ENCODE data around the gene WDR3.

Gene WDR3

DNA sequence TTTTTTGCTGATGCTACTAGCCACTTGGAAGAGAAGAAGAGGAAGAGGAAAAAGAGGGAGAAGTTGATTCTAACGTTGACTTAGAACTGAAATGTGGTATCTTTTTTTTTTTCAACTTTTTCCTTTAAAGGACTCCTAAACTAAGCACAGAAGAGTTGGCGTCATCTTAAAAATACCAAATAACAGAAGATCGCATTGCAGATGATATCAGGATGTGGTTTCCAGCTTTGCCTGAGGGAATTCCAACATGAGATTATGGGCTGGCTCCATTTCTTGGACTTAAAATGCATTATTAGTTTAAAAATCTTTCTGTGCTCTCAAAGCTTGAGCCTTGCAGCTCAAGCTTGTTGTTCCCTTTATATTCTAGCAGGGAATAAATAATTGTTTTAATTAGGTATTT lies 29.8 kb downstream of the WDR3 start:
- DNase-seq, result no peak

DNA sequence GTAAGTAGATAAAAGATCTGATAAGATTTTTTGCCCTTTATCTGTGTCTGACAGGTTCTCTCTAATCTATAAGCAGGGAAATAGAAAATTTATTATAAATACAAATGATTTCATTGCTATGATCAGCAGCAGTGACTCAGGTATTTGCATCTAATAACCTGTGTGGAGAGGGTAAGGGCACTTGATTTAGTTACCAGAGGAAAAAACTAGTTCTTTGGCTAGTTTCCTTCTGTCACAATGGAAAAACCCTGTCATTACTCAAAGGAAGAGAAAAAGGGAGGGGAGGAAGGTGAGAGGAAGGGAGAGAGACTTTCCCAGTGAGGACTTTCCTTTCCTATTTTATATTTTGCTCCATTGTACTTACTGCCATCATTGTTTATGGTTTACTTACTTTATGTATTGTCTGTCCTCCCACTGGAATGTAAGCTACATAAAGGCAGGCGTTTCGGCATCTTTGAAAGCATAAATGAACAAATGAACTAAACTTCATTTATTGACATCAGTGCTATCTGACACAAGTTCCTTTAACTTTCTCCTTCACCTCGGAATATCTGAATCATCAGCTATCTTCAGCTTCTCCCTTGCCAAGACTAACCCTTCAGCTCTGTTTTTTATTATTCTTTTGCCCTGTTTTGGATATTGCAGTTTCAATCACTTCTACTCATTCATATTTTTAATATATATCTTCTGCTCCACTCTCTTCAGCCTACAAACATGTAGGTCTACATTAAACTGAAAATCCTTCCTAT lies 34.9 kb downstream of the WDR3 start:
- DNase-seq, result no peak

DNA sequence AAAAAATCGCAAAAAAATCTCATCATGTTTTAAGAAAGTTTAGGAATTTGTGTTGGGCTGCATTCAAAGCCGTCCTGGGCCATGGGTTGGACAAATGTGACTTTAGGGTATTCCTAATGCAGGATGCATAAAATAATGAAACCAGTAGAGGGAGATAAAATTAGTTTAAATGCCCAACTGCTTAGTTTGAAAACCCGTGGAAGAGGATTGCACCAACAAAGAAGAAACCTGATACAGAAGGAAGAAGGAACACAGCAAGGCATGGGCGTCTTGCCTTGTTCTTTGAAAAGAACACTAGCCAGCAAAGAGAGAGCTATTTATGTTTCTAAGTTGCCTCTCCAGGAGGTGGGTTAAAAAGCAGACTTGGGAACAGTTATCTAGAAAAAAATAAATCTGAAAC lies 37.9 kb downstream of the WDR3 start:
- DNase-seq, result no peak

DNA sequence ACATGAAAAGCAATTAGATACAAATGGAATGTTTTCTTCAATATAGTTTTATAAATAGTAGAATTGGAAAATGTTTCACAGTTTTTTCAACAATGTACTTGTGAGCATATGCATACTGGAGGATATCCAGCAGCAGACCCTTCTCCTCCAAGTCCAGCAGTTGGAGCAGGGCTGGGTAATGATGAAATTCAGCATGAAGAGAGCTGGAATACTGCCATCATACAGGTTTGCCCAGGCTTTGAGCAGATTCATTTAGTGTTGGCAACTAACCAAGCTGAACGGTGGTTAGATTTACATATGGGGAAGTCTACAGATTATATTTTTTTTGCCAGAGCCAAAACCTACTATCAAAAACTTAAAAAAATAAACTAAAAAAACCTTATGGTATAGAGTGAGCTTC lies 38.3 kb downstream of the WDR3 start:
- peak; percentile 35 for DNase-seq

DNA sequence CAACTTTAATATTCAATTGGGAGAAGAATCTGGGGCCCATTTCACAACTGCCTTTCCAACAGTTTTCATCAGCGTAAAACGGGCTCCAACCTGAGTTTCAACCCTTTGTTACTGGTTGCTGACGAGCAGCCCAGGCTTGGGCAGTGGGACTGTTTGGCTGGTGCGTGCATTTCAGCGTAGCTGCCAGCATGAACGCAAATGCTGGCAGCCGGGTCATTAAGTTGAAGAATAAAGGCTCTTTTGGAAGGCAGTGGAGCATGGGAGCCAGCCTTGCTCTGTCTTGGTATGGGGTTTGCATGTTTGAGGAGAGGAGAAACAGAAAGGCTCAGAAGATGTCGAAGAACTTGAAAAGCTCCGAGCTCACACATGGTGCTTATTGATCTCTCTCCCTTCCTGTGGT lies 40.7 kb downstream of the WDR3 start:
- no peak for DNase-seq

DNA sequence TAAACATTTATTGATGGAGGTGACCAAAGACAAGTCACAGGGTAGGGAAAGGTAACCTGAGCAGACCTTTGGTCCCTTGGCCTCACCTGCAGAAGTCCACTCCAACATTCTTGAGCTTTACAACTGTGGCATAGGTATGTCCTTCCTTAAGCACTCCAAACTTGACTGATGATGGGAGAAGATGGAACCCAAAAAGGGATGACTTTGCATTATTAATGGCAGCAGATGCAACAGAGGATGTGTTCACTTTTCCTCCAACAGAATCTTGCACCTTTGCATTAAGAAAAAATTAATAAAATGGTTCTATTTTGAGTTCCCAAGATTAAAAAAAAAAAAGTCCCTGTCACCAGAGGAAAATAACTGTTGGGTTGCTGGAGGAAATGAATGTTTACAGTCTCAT lies 42.2 kb downstream of the WDR3 start:
- no peak for DNase-seq

DNA sequence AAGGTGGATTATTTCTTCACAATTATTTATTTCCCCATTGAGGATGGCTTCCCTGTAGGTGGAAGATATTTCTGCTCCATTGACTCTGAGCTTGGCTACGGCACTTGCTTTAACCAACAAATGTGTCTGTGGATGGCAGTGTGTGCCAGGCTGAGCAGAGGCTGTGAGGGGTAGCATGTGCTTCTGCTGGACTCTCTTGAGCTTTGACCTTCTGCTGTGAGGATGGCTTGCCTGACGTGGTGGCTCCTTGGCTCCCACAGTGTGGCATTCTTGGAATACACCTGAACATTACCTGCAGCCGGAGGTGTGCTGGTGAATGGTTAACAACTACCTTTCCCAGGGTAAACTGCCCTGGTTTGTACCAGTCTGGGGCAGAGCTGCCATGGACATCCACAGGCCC lies 46.8 kb downstream of the WDR3 start:
- DNase-seq, result no peak

DNA sequence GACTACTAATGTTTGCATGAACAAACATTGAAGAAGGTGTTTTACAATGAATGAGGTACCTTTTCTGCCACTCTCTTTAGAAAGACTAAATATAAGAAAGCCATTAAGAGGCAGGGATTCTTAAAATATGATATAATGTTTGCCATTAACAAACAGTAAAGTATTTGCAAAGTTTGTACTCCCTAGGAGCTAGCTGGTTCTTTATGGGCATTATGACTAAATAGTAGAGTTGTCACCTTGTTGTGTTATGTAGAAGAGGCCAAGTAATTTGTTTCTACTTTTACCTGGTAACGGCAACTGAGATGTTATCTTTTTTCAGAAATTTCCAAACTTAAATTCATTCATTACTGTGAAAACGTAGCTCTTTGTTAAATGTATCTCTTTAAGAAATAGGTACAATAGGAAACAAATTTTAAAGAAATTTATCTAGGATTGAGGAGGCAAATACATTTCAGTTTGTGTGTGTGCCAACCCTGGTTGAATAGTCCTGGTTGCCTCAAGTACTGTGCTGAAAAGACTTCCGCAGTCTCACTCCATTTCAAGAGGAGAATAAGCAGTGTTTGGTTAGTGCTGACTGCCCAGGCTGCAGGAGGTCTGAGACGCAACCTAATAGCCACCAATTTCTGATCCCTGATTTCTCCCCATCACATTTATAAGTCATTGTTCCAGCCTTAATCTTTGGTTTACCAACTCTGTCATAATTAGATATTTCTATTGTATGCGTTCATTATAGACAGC lies 52.1 kb downstream of the WDR3 start:
- no peak for DNase-seq

DNA sequence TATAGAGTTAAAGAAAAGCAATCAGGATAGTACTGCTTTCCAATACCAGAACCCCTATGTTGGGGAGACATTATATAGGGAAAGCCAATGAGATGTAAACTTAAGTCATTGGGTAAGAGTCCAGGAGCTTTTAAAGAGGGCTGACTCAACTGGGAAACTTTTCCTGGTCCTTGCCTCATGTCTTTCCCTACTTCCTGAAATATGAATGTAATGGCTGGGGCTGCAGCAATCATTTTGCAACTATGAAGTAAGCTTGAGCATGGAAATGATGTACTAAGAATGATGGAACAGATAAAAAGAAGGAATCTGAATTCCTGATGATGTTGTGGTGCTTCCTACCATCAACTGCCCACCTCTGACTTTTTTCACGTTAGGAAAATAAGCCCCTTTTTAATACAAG lies 55.7 kb downstream of the WDR3 start:
- no peak for DNase-seq

DNA sequence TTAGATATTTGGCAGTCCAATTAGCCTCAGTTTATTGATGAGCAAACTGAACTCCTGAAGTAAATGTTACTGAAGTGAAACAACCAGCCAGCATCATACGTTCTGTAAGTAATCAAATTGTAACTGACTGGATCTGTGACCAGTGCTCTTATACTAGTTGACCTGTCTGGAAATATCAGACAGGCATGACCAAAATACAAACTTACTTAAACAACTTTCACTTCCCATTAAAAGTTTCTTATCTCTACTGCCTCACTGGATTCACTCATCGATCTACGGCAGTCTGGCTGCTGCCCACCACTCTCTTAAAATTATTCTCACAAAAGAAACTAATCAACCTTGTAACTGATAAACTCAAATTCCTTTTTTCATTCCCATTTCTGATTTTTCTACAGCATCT lies 56.4 kb downstream of the WDR3 start:
- DNase-seq, result no peak

DNA sequence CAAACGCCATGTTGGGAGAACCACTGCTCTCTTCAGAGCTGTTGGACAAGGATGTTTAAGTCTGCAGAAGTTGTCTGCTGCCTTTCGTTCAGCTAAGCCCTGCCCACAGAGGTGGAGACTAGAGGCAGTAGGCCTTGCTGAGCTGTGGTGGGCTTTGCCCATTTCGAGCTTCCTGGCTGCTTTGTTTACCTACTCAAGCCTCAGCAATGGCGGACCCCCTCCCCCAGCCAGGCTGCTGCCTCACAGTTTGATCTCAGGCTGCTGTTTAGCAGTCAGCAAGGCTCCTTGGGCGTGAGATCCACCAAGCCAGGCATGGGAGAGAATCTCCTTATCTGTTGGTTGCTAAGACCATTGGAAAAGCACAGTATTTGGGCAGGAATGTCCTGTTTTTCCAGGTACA lies 74.8 kb downstream of the WDR3 start:
- DNase-seq, result no peak

DNA sequence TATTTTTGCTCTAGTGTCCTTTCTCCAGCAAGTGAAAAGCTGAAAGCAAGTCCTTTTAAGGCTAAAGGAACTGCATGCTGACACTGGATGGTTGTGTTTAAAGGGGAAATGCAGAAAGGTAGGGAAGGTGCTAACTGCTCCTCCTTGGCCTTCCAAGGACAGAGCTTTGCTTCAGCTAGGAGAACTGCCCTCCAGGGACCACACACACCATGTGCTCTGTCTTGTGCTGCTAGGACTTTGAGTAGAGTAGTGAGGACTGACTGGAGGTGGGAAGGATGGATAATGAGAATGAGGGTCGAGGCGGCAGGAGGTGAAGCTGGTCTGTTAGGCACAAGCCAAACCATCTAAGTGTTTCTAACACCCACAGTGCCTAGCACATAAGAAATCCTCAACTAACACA lies 77.9 kb downstream of the WDR3 start:
- DNase-seq, result no peak

DNA sequence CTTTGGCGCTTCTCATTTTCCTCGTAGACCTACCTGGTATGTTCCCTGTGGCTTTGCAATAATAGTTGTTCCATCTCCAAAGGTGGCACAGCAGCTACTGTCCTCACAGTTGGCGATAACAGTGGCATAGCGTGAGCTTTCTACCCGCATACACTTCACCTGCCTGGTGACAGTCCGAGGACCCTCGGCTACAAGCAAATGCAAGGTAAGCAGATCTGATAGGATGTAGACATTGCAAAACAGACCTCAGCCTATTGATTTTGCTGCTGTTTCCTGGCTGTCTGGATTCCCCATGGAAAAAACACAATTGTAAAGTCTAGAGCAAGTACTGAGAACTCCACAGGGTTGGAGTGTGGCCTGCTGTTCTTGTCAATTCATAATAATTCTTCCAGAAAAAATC lies 78.5 kb downstream of the WDR3 start:
- no peak for DNase-seq

DNA sequence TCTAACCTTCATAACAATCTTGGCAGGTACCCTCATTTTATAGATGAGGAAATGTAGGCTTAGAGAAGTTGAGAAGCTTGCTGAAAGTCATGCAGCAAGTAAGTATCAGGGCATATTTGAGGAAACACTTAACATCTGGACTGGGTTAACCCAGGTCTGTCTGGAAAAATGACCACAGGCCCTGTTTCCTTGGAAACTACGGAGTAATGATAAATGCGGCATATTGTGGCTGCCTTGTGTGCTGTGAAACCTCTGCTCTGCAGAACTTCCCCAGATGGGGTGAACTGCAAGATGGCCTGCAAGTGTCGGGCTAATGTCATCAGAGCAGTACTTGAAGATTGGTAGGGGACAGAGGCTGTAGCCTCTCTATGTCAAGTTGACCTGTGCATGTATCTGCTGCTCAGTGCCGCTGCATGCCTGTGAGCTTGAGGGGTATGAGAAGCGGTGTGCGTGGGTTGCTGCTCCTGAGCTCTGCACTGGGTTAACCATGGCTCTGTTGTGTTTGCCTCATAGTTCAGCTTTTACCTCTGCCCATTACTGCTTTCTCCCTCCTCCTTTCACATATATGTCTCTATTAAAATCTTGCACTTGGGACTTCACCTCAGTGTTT lies 83.1 kb downstream of the WDR3 start:
- DNase-seq, result no peak

DNA sequence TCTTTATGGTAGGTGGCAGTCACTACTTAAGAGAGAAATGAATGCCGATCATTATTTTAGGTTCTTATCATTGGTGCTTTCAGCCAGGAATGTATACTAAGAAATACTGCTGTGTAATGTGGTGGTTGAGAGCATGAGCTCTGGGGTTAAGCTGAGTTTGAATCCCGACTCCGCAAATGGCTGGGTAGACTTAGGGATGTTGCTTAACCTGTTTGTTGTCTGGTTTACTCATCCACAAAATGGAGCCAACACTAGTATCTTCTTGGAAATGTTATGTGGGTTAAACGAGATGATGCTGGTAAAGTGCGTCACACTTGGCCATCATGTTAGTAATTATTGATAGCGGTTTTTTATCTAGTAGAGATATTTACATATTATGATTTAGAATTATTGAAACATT lies 83.8 kb downstream of the WDR3 start:
- no peak for DNase-seq

DNA sequence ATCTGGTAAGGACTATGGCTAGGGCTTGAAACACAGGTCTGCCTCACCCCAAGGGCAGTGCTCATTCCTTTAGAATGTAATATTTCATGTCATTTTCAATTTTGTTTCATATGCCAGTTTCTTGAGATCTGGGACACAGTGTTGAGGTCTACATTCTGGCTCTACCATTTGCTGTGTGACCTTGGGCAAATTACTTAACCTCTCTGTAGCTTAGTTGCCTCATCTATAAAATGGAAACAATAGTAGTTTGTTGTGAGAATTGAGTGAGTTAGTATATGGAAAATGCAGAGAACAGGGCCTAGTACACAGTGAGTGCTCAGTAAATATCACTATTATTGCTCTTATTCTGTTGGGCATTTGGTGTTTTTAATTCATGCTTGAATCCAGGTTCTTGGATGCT lies 84.4 kb downstream of the WDR3 start:
- no peak for DNase-seq
